Measurements from ENCODE around the gene DXO. TPM values are rescaled to one million over a fixed set of nuclear protein-coding genes. Genes with fewer than 3 reads are reported as not detected.

The DXO gene
- total RNA-seq, 1 donor from 2014 or later, result 14.1 TPM

DNA sequence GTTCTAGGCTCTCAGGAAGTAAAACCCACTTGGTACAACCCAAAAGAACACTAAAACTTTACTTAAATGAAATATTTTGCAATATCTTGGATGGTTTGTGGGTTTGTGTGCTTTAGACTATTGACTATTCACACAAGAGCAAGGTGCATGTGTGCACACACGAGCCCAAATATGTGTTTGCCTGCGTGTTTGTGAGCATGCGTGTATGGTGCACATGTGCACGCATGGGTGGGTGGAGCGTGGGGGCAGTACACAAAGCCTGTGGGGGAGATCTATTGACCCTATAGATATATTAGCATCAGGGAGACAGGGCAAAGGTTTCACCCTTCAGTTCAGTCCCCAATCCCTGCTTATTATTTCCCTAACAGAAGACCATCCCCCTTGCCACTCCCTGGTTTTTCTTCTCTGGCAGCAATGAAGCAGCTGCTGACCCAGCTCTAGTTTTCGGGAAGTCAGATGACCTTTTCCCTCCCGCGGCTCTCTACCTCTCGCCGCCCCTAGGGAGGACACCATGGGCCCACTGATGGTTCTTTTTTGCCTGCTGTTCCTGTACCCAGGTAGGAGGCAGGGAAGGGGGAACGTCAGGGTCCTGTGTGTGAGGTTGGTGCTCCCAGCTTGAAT is 44.6 kb downstream of the DXO start, which contains the start of gene C2:
C2 (plus strand) TSS at position 476 of the 621 bp plus-strand sequence; CDS start at position 512, 36 bp downstream.
- H3K4me3 Mint-ChIP-seq, result no peak within 1 kb of the TSS
- no peak for DNase-seq (ENCODE audit: low spot score)
- intact Hi-C loops (cut with micrococcal nuclease), result no loop called here
- H3K36me3 Mint-ChIP-seq (ENCODE audit: low read depth), result no peaks in the 10 kb centered on the region
- peaks cover 7% of the 10 kb centered on the region for H3K27me3 Mint-ChIP-seq (ENCODE audit: insufficient read depth)
- H3K4me1 Mint-ChIP-seq (ENCODE audit: low read depth), result no peaks in the 10 kb centered on the region
- H3K9me3 Mint-ChIP-seq, result no peaks in the 10 kb centered on the region
- no peak within 1 kb of the TSS for H3K27ac Mint-ChIP-seq

DNA sequence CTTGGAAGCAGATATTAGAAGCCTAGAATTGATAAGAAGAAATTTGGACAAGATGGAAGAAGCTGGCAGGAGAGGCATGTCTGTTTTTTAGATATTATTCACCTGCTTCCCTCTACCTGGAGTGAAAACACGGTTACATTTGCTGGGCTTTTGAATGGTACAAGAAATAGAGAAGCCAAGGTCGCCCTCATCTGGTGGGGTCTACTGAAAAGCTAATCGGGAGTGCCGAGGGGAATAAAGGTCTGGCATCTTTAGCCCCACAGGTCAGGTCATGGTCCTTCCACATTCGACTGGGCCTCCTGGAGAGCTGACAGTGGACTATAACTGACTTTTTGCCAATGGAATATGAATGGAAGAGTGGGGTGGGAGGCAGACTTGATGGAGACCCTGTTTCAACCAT is 49.0 kb downstream of the DXO start:
- no peak overlapping the region for H3K4me3 Mint-ChIP-seq

DNA sequence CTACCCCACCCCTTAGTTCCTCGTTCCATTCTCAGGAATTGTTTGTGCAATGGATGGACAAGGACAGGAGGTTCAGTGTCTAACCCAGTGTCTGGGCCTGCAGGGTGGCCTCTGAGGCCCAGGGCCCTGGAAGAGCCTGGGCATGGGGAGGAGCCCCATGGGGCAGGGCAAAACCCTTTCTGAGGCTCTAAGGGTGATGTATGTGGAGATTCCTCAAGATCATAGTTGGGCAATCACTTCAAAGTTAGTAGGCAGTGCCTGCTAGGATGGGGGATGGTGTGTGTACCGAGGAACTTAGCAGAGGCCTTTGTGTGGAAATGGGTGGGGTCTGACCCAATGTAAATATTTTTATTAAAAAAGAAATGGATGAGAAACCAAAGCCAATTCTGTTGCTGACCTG is 51.1 kb downstream of the DXO start:
- H3K36me3 Mint-ChIP-seq (ENCODE audit: low read depth), result no peaks in the 10 kb centered on the region
- intact Hi-C loops (cut with micrococcal nuclease), result no loop called here
- H3K9me3 Mint-ChIP-seq, result no peaks in the 10 kb centered on the region
- H3K27me3 Mint-ChIP-seq (ENCODE audit: insufficient read depth), result no peaks in the 10 kb centered on the region
- H3K4me3 Mint-ChIP-seq, result no peak overlapping the region
- DNase-seq (ENCODE audit: low spot score), result no peak
- no peak overlapping the region for H3K27ac Mint-ChIP-seq
- no peaks in the 10 kb centered on the region for H3K4me1 Mint-ChIP-seq (ENCODE audit: low read depth)

More for the DNA sequence above, 49.0 kb downstream of the DXO start:
- intact Hi-C loops (cut with micrococcal nuclease), result no loop called here
- Mint-ChIP-seq H3K27me3 (ENCODE audit: insufficient read depth) (peaks cover 7% of the 10 kb centered on the region), H3K4me1 (ENCODE audit: low read depth) (no peaks in the 10 kb centered on the region), H3K36me3 (ENCODE audit: low read depth) (no peaks in the 10 kb centered on the region), H3K9me3 (no peaks in the 10 kb centered on the region), H3K27ac (no peak overlapping the region)
- DNase-seq (ENCODE audit: low spot score), result no peak

Other genes starting within 250 kb of the DXO start
- gene MPIG6B, start 248.8 kb downstream of the DXO start, total RNA-seq, result not detected in 2 replicates
- 4.9 and 5.7 TPM in 2 replicates for gene DDAH2, start 242.8 kb downstream of the DXO start, total RNA-seq
- 398 and 399 TPM in 2 replicates for gene CLIC1, start 235.6 kb downstream of the DXO start, total RNA-seq
- 80.5 and 83.4 TPM in 2 replicates for gene MSH5, start 232.1 kb downstream of the DXO start, total RNA-seq
- 16.7 and 17.0 TPM in 2 replicates for gene SAPCD1, start 209.5 kb downstream of the DXO start, total RNA-seq
- 2.9 and 5.0 TPM in 2 replicates for gene VWA7, start 194.8 kb downstream of the DXO start, total RNA-seq
- 150 and 161 TPM in 2 replicates for gene VARS1, start 176.4 kb downstream of the DXO start, total RNA-seq
- 136 and 137 TPM in 2 replicates for gene LSM2, start 165.2 kb downstream of the DXO start, total RNA-seq
- 2.2 and 2.9 TPM in 2 replicates for gene HSPA1L, start 156.9 kb downstream of the DXO start, total RNA-seq
- 173 and 175 TPM in 2 replicates for gene HSPA1A, start 156.6 kb downstream of the DXO start, total RNA-seq
- gene HSPA1B, start 144.4 kb downstream of the DXO start, total RNA-seq, result 152 and 155 TPM in 2 replicates
- gene NEU1, start 109.3 kb downstream of the DXO start, total RNA-seq, result 22.1 and 24.3 TPM in 2 replicates
- 0.12 TPM in 1 of 2 replicates, not detected in the other for gene SLC44A4, start 93.1 kb downstream of the DXO start, total RNA-seq
- 75.9 and 80.4 TPM in 2 replicates for gene EHMT2, start 74.4 kb downstream of the DXO start, total RNA-seq
- gene ZBTB12, start 70.1 kb downstream of the DXO start, total RNA-seq, result 4.6 and 5.1 TPM in 2 replicates
- 0.88 and 1.6 TPM in 2 replicates for gene C2, start 44.4 kb downstream of the DXO start, total RNA-seq
- gene CFB, start 26.0 kb downstream of the DXO start, total RNA-seq, result 0.21 TPM in 1 of 2 replicates, not detected in the other
- gene NELFE, start 13.2 kb downstream of the DXO start, total RNA-seq, result 92.3 and 97.7 TPM in 2 replicates
- 85.8 and 101 TPM in 2 replicates for gene SKIC2, start 13.0 kb downstream of the DXO start, total RNA-seq
- gene C4A, start 9.9 kb upstream of the DXO start, total RNA-seq, result 4.0 and 4.1 TPM in 2 replicates
- gene C4B, start 42.7 kb upstream of the DXO start, total RNA-seq, result 4.1 and 4.7 TPM in 2 replicates
- gene CYP21A2, start 66.3 kb upstream of the DXO start, total RNA-seq, result 0.34 and 0.36 TPM in 2 replicates
- gene TNXB, start 137.2 kb upstream of the DXO start, total RNA-seq, result 2.0 and 4.4 TPM in 2 replicates
- gene ATF6B, start 156.1 kb upstream of the DXO start, total RNA-seq, result 80.1 and 97.6 TPM in 2 replicates
- 4.8 and 6.0 TPM in 2 replicates for gene FKBPL, start 158.2 kb upstream of the DXO start, total RNA-seq
- 0.24 and 0.57 TPM in 2 replicates for gene PRRT1, start 179.8 kb upstream of the DXO start, total RNA-seq
- gene PPT2, start 182.0 kb upstream of the DXO start, total RNA-seq, result 12.4 and 17.1 TPM in 2 replicates
- 8.3 and 9.1 TPM in 2 replicates for gene EGFL8, start 192.5 kb upstream of the DXO start, total RNA-seq
- gene AGPAT1, start 203.9 kb upstream of the DXO start, total RNA-seq, result 34.5 and 35.6 TPM in 2 replicates
- gene RNF5, start 206.3 kb upstream of the DXO start, total RNA-seq, result 58.1 and 60.4 TPM in 2 replicates
- gene AGER, start 212.1 kb upstream of the DXO start, total RNA-seq, result 19.6 and 20.2 TPM in 2 replicates
- gene PBX2, start 218.1 kb upstream of the DXO start, total RNA-seq, result 91.9 and 94.0 TPM in 2 replicates
- gene GPSM3, start 220.5 kb upstream of the DXO start, total RNA-seq, result 82.5 and 84.7 TPM in 2 replicates